H1 (cell line): ENCODE measurements around the gene GNG7. TPM values are rescaled to one million over a fixed set of nuclear protein-coding genes. Genes with fewer than 3 reads are reported as not detected.
"Not testable (repeated sequence)": the region's sequence is repeated elsewhere in the genome, so short reads cannot be mapped to it uniquely, and the experiment has no call there.

Source experiments
- CTCF ChIA-PET: fragments of 300-600 bp; sonication (Branson Sonifier 250); formaldehyde crosslinking; loops from one replicate; lab custom pipeline; 2021; ENCODE audit not compliant: partially characterized antibody; lab: Charles Lee
- POLR2A ChIA-PET: fragments of 300-600 bp; sonication (Branson Sonifier 250); formaldehyde crosslinking; loops from one replicate; lab custom pipeline; 2021; ENCODE audit warnings: inconsistent platforms; ENCODE audit not compliant: partially characterized antibody; lab: Charles Lee
- DNase-seq, 2 experiments: peaks; one replicate each; pipeline versions ENCODE4 v3.0.0 to v3.0.0-alpha.2; 2010 to 2022; ENCODE audit warnings: low spot score in 2 of 2, low read depth in 1 of 2, mixed read lengths in 1 of 2
- FAIRE-seq: peaks from 2 replicates; lab custom pipeline; 2011; peaks lifted over from hg19 to GRCh38; lab: Jason Lieb, UNC
- H2AFZ ChIP-seq: 2 replicates; pipeline ENCODE4 v1.8.1; 2012; ENCODE audit warnings: low read length, inconsistent platforms
- H2AK5ac ChIP-seq: 2 replicates; pipeline ENCODE4 v1.6.1; 2013; ENCODE audit warnings: low read depth, low read length
- H2BK120ac ChIP-seq: replicated peaks from 2 replicates; pipeline ENCODE3; 2013; ENCODE audit warnings: low read depth, low read length, inconsistent platforms
- H2BK12ac ChIP-seq: 2 replicates; pipeline ENCODE4 v1.6.1; 2013; ENCODE audit warnings: low read depth, low read length
- H2BK15ac ChIP-seq: 2 replicates; pipeline ENCODE4 v1.6.1; 2013; ENCODE audit warnings: low read length
- H2BK20ac ChIP-seq: 2 replicates; pipeline ENCODE4 v1.6.1; 2013; ENCODE audit warnings: low read length
- H2BK5ac ChIP-seq: 2 replicates; pipeline ENCODE4 v1.6.1; 2013; ENCODE audit warnings: low read depth, low read length
- H3K14ac ChIP-seq: 2 replicates; pipeline ENCODE4 v1.6.1; 2013; ENCODE audit warnings: inconsistent platforms; ENCODE audit not compliant: insufficient read length
- H3K18ac ChIP-seq: 2 replicates; pipeline ENCODE4 v1.6.1; 2013; ENCODE audit warnings: low read length; ENCODE audit errors: extremely low read depth
- H3K23ac ChIP-seq: 2 replicates; pipeline ENCODE4 v1.6.1; 2013; ENCODE audit warnings: inconsistent platforms; ENCODE audit not compliant: insufficient read length
- H3K23me2 ChIP-seq: 2 replicates; pipeline ENCODE4 v1.6.1; 2013; ENCODE audit warnings: low read depth, low read length
- H3K27ac ChIP-seq: 2 replicates; pipeline ENCODE4 v1.6.1; 2011; ENCODE audit warnings: low read depth, low read length, inconsistent platforms
- H3K27me3 ChIP-seq, 4 experiments: replicated peaks in 1 of 4; 1 replicate in 1 of 4; 2 replicates in 3 of 4; pipeline versions ENCODE4 v1.6.1 to v1.8.1; 2011 to 2013; ENCODE audit warnings: low read length in 3 of 4, mild to moderate bottlenecking in 3 of 4, inconsistent platforms in 2 of 4, mixed read lengths in 2 of 4, moderate library complexity in 1 of 4; ENCODE audit not compliant: control insufficient read depth in 3 of 4, insufficient read depth in 3 of 4; ENCODE audit errors: extremely low read depth in 1 of 4
- H3K36me3 ChIP-seq, 4 experiments: 2 replicates each; pipeline versions ENCODE4 v1.6.1 to v1.8.1; 2011 to 2013; ENCODE audit warnings: mild to moderate bottlenecking in 4 of 4, low read length in 3 of 4, moderate library complexity in 2 of 4, control low read depth in 1 of 4, inconsistent platforms in 1 of 4; ENCODE audit not compliant: insufficient read depth in 4 of 4, control insufficient read depth in 2 of 4
- H3K4ac ChIP-seq: replicated peaks from 2 replicates; pipeline ENCODE3; 2013; ENCODE audit warnings: low read length, low read depth, mixed read lengths, inconsistent platforms; ENCODE audit not compliant: insufficient read length
- H3K4me1 ChIP-seq, 4 experiments: replicated peaks in 1 of 4; 1 replicate in 1 of 4; 2 replicates in 3 of 4; pipeline versions ENCODE4 v1.6.1 to v1.8.1; 2011 to 2013; ENCODE audit warnings: low read length in 3 of 4, inconsistent platforms in 2 of 4, mixed read lengths in 1 of 4; ENCODE audit not compliant: insufficient read depth in 4 of 4, control insufficient read depth in 3 of 4
- H3K4me2 ChIP-seq, 2 experiments: 2 replicates each; pipeline versions ENCODE4 v1.6.1 to v1.8.1; 2011 to 2013; ENCODE audit warnings: low read depth in 2 of 2, low read length in 2 of 2, control low read depth in 1 of 2, inconsistent platforms in 1 of 2, mild to moderate bottlenecking in 1 of 2; ENCODE audit not compliant: insufficient read depth in 1 of 2
- H3K4me3 ChIP-seq, 4 experiments: fragments of 200-600, 300-600 bp in 1 of 4; sonication (generic), shearing (Covaris generic), sonication (Bioruptor Twin) in 1 of 4; 2 replicates each; pipeline versions ENCODE4 v1.5.1 to v1.8.1; 2011 to 2016; ENCODE audit warnings: low read length in 4 of 4, low read depth in 3 of 4, control low read depth in 2 of 4, inconsistent platforms in 2 of 4, mild to moderate bottlenecking in 2 of 4, mixed read lengths in 1 of 4, moderate library complexity in 1 of 4; ENCODE audit not compliant: insufficient read depth in 2 of 4; ENCODE audit errors: extremely low read depth in 1 of 4
- H3K56ac ChIP-seq: replicated peaks from 2 replicates; pipeline ENCODE3; 2013; ENCODE audit warnings: low read depth, mild to moderate bottlenecking, mixed read lengths, low read length, inconsistent platforms; ENCODE audit not compliant: insufficient read length
- H3K79me1 ChIP-seq: 2 replicates; pipeline ENCODE4 v1.6.1; 2013; ENCODE audit warnings: low read depth, low read length, control low read depth
- H3K79me2 ChIP-seq, 2 experiments: 2 replicates each; pipeline versions ENCODE4 v1.6.1 to v1.8.1; 2012 to 2013; ENCODE audit warnings: low read length in 2 of 2, mild to moderate bottlenecking in 2 of 2, inconsistent platforms in 1 of 2; ENCODE audit not compliant: insufficient read depth in 2 of 2, control insufficient read depth in 1 of 2
- H3K9ac ChIP-seq, 4 experiments: replicated peaks in 1 of 4; 1 replicate in 1 of 4; 2 replicates in 3 of 4; pipeline versions ENCODE4 v1.6.1 to v1.8.1; 2011 to 2013; ENCODE audit warnings: low read depth in 3 of 4, low read length in 3 of 4, control low read depth in 2 of 4, mild to moderate bottlenecking in 2 of 4, moderate library complexity in 2 of 4, inconsistent platforms in 1 of 4; ENCODE audit errors: extremely low read depth in 1 of 4
- H3K9me3 ChIP-seq, 2 experiments: 2 replicates each; pipeline versions ENCODE4 v1.6.1 to v1.8.1; 2012 to 2013; ENCODE audit warnings: mild to moderate bottlenecking in 2 of 2, moderate library complexity in 2 of 2, control low read depth in 1 of 2, inconsistent platforms in 1 of 2, low read depth in 1 of 2, low read length in 1 of 2, mixed read lengths in 1 of 2; ENCODE audit not compliant: insufficient read depth in 2 of 2
- H4K20me1 ChIP-seq, 2 experiments: replicated peaks in 1 of 2; 2 replicates each; pipeline versions ENCODE3 to v1.8.1; 2011 to 2013; ENCODE audit warnings: inconsistent platforms in 2 of 2, low read length in 2 of 2, mild to moderate bottlenecking in 1 of 2; ENCODE audit not compliant: insufficient read depth in 2 of 2, control insufficient read depth in 1 of 2
- H4K5ac ChIP-seq: 2 replicates; pipeline ENCODE4 v1.6.1; 2013; ENCODE audit warnings: low read length, low read depth, mixed read lengths, inconsistent platforms; ENCODE audit not compliant: insufficient read length
- H4K8ac ChIP-seq: 2 replicates; pipeline ENCODE4 v1.8.0; 2013; ENCODE audit warnings: mild to moderate bottlenecking, moderate library complexity, low read length, inconsistent platforms; ENCODE audit not compliant: insufficient read depth; ENCODE audit errors: extremely low read depth
- H4K91ac ChIP-seq: replicated peaks from 2 replicates; pipeline ENCODE3; 2013; ENCODE audit warnings: low read length, mixed read lengths, inconsistent platforms; ENCODE audit not compliant: insufficient read length
- WGBS, 2 experiments: shearing (Covaris generic) in 1 of 2; methylation state at CpG; one replicate each; pipeline versions ENCODE4 v1.1.6 to v1.1.7; 2013 to 2015; ENCODE audit warnings: low lambda C conversion rate in 2 of 2, mixed read lengths in 2 of 2, inconsistent platforms in 1 of 2, low coverage in 1 of 2, missing lambda C conversion rate in 1 of 2; ENCODE audit not compliant: insufficient replicate concordance in 2 of 2, insufficient coverage in 1 of 2, insufficient read length in 1 of 2; ENCODE audit errors: extremely low coverage in 1 of 2, missing lambda C conversion rate in 1 of 2; 5-methylcytosine and 5-hydroxymethylcytosine counted together
- polyA plus RNA-seq, 7 experiments: library from polyadenylated mRNA; depleted of rRNA in 3 of 7; stranded (reverse) in 5 of 7; unstranded in 2 of 7; fragments of >200 nt in 5 of 7; fragments of 200-250 nt in 2 of 7; gene quantifications; 1 replicate in 5 of 7; 2 replicates in 1 of 7; 4 replicates in 1 of 7; pipeline versions ENCODE4 v1.2.1 to v1.2.3, GENCODE V29; 2011 to 2013; ENCODE audit warnings: missing spikeins in 2 of 7, mixed read lengths in 2 of 7
- total RNA-seq: library from RNA; stranded (reverse); fragmentation: NEBNext Ultra II Directional; extraction: Animal tissue kit (Norgen Biotek cat#: 25700); gene quantifications from 2 replicates; pipeline ENCODE4 v1.2.1, GENCODE V29; 2021

GNG7 gene
- total and polyA plus RNA-seq, 2 of the 8 experiments (the other 6 are each of a cell fraction or from before 2014, with no cell fraction given), result 2.8 to 7.8 TPM

GRCh38 chr19:2558131-2558530 lies 144.4 kb downstream of the GNG7 start:
- CTCF ChIA-PET, result not testable (repeated sequence)
- POLR2A ChIA-PET, result interaction anchor here (2.7 kb wide), 1 partner anchor 82 kb away, joined by 12 read pairs; the partner anchor contains the start of gene GADD45B

More at GRCh38 chr19:2558131-2558530, 144.4 kb downstream of the GNG7 start:
- not testable (repeated sequence) for H3K18ac ChIP-seq, H3K79me1 ChIP-seq, H3K56ac ChIP-seq, H4K5ac ChIP-seq, H3K4me3 ChIP-seq, H2BK12ac ChIP-seq, H3K4me2 ChIP-seq, H3K23ac ChIP-seq, FAIRE-seq, H2BK15ac ChIP-seq, H2AFZ ChIP-seq, H4K8ac ChIP-seq, H4K20me1 ChIP-seq, H2AK5ac ChIP-seq, H3K23me2 ChIP-seq, H3K36me3 ChIP-seq, H4K91ac ChIP-seq, H3K4me1 ChIP-seq, H2BK120ac ChIP-seq, H3K14ac ChIP-seq, H2BK20ac ChIP-seq, H3K9ac ChIP-seq, H2BK5ac ChIP-seq, H3K27me3 ChIP-seq, DNase-seq, H3K79me2 ChIP-seq, H3K9me3 ChIP-seq, H3K4ac ChIP-seq, H3K27ac ChIP-seq
- 74% methylated on average over 7 of the region's 7 CpGs; no CpG with 5 or more reads in 1 of the 2 experiments for WGBS, 2 experiments
